NCI-H1694 treated with DMSO at 0.1 percent for 48 hours (cell line): ENCODE data around the gene YARS1.
A peak's percentile ranks its signal among the peaks of the same experiment; 100 is the strongest.

ENCODE experiments used
- DNase-seq: peaks from one replicate; lab custom pipeline; 2025; lab: John Stamatoyannopoulos, UW

Gene YARS1

DNA sequence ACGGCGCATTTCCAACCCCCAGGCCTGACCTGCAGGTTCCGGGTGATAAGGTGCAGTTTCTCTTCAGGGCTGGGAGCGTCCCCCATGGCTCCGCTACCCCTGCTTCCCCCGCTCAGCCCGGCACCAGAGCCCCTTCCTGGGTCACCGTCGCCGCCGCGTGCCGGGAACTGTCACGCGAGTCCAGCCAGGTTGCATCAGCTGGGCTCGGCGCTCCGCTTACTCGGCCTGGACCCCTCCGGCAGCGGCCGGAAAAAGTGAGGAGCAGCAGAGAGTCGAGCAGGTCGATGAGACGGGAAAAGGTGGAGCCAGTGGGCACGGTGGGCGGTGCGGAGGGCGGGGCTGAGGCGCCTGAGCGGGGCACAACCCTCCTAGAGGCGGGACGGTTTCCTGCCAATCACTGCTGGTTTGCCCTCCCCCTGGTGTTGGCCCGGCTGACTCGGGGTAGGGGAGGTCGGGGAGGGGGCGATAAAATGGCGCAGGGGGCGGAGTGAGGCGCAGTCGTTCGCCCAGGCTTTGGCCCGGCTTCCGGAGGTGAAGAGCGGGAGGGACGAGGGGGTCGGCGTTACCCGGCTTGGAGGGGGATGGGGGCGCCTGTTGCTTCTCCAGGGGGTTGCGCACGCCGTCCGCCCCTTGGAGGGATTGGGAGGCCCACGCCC, at the start of gene YARS1, which contains the start of gene S100PBP:
TSS of gene YARS1 (minus strand) at position 200 of the 656 bp plus-strand sequence. CDS start at position 86, 114 bp downstream.
TSS of gene S100PBP (plus strand) at position 495 of the 656 bp plus-strand sequence. CDS start 8,447 bp downstream, outside the sequence.
- DNase-seq = peak; percentile 94

DNA sequence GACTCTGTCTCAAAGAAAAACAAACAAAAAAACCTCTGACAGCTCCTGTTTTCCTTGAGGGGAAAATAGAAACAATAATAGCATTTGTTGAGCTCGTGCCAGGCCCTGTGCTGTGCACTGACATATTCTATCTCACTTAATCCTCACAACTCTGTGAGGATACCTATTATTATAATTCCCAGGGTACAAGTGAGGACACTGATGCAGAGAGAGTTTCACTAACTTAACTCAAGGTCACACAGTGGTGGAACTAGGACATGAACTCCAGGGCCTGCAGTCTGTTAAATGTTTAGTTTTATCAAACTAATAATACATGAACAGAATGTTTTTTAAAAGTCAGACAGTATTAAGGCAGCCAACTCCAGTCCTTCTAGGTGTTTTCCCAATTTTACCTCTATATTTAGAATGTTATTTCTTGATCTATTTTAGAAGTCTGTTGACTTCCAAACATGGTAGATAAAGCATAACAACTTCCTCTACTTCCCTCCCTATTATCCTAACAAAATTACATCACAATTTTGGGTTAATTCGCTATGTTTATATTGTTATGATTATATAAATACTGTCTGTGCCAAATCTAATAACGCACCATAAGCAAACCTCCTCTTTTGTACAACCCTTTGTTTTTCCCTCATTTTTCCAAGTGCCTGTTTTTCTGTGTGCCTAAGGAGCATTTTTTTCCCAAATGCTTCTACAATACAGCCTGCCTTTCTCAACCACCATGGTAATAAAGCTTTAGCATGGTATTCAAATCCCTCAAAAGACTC, 48.7 kb upstream of the YARS1 start:
- no peak for DNase-seq

- no peak for DNase-seq
Measured at GRCh38 chr1:32864375-32865019, 47.3 kb upstream of the YARS1 start.

GRCh38 chr1:32863881-32864245, 46.7 kb upstream of the YARS1 start:
- DNase-seq = no peak

DNA sequence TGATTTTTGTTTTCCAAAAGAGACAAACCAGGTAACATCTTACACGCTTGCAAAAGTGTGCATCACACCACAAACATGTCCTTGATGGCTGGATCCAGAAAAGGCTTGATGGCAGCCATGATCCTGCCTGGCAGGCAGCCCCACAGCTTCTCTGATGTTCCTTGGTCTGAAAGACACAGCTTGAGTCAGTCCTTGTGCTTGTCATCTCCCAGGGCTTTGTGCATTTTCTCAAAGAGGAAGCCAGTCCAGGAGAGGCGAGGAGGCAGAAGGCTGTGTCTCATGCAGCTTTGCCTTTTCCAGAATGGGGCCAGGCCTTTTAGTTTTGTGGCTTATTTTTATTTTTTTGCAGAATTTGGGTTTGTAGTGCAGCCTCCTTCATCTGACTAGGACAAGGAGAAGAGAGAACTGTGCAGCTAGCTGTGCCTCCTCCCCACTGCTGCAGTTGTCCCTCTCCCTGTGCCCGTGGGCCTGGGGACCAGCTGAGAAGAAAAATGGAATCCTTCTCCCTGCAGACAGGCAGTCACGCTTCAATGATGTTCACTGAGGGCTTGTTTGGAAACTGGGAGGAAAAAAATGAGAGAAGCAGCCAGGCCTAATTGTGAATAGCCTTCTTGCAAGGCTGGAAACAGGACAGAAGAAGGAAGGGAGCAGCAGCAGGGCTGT, 46.2 kb upstream of the YARS1 start:
- no peak for DNase-seq

DNA sequence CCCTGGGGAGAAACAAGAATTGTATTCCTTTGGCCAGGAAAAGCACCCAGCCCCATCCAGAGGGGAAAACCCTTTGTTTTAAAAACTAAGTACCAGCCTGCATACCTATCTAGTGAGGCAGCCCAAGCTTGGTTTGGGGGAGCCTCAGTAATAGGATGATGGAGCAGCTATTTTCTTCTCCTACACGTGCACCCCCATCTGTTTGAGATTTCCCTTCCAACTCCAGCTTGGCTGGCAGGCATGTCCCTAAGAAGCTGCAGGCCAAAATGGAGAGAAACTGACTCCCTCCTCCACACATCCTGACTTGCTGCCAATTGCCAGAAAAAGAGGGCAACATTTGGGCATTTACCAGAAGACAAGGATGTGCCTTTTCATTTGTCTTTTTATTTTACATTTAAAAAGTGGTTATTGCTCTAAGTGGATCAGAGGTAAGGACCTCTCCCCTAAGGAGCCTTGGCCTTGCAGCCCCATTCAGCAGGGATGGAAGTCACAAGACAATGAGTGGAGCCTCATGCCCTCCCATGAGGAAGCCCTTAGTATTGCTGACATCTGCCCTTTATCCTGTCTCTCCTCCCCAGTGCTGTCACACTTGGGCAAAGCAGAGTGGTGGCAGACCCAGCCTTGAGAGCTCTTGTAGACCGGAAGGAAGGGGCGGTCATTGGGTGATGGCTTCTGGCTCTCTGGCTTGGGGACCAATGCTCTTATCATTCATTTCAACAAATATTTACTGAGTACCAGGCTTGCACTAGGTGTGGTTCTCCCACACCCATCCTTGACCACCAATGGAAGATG, 44.9 kb upstream of the YARS1 start:
- DNase-seq = no peak

DNA sequence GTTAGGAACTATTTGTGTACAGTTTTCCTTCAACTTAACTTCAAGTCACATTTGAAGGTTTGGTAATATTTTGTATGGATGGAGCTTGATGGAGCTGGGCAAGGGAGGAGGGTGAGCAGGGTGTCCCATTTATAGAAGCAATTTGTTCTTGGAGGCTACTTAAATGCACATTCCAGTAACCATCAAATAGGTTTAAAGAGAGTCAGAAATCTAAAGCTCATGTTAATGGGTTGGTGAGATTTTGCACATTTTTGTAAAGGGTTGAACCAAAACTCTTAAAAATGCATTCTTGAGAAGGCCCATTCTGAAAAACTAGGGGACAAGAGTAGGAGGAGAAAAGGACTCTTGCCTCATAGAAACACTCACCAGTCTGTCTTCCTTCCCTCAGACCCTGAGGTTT, 43.4 kb upstream of the YARS1 start:
- no peak for DNase-seq

DNA sequence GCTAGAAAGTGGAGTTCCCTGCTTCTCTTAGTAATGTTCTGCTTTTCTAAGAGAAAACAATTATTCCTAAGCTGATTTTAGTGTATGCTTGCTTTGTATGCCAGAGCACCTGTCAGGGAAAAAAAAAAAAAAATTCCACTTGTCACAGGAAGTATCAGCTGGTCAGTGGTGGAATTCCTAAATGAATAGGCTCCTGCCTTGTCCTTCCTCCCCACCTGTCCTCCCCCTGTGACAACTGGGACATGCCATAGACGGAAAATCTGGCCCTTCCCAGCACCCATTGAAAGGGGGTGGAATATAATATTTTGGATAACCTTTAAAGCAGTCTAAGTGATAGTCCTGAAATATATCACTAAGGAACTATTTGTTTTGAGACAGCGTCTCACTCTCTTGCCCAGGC, 42.8 kb upstream of the YARS1 start:
- no peak for DNase-seq

GRCh38 chr1:32858791-32859190, 41.6 kb upstream of the YARS1 start:
- no peak for DNase-seq

DNA sequence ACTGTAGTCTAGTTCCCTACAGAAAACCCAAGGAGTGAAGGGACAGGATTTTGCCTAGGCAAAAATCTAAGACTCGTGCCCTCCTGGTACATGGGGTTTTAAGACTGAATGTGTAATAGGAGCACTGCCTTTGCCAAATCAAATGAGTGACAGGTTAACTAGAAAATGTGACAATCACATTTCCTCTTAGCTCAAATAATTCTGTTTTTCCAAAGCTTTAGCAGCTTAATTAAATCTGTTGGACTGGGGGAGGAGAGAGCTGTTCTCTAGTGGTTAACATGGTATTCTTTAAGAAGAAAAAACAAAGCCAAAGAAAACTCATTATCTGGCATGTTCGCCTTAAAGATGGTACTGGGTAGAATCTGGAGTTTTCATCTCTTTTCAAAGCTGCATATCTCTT, 41.0 kb upstream of the YARS1 start:
- no peak for DNase-seq

DNA sequence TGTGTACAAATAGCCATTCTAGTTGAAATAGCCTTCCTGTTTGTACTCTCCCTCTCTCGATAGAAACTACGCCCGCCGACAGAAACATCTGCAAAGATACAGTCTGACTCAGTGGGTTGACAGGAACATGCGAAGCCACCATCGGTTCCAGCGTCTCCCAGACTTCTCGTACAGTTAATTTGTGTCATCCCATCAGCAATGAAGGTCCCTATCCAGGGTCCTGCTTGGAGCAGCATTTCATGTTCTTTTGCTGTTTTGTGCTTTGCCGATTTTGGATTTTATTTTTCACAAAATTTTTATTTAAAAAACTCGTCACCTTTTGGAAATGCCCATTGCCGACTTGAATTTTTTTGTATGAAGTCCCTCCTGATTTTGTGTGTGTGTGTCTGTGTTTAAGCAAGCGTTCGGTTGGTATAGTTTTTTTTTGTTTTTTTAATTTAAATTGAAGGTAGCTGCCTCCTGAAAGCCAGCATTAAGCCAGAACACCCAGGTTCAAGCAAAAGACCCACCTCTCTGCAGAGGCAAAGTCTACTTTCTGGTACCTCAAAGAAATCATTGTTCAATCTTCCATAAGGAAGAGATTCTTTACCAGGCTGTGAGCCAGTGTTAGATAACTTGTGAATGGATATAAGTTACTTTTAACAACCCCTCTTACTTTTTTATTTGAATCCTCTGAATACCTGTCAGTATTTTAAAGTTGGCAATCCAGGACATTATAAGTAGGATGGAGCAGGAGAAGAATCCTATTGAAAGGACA, 38.9 kb upstream of the YARS1 start:
- no peak for DNase-seq

DNA sequence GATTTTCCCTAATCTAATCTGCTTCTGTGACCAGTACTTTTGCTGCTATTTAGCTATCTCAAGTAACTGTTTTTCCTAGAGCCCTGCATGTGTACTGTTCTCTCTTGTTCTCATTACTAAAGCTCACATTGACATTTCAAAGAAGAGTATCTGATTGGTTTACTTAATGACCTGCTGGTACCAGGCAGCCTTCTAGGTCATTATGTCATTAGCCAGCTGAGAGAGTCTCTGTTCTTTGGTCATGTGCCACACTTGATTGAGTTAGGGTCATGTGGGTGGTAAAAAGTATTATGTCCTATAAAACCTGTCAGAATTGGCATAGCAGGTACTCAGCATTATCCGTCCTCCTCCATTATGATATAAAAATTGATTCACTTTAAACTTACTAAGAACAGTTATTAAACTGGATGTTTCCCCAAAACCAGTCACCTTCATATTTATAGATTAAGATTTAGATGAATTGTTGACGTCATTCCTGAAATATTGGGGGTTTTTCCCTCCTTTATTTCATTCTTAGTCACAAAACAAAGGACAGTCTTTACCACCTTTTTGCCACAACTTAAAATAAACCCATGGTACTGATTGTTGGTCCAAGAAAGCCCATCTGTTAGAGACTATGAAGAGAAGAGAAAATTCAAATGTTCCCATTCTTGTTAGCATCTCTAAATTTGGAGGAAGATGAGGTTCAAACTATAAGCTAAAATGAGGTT, 31.4 kb upstream of the YARS1 start:
- no peak for DNase-seq

- DNase-seq = no peak
Measured at GRCh38 chr1:32831878-32832277, 14.7 kb upstream of the YARS1 start.

DNA sequence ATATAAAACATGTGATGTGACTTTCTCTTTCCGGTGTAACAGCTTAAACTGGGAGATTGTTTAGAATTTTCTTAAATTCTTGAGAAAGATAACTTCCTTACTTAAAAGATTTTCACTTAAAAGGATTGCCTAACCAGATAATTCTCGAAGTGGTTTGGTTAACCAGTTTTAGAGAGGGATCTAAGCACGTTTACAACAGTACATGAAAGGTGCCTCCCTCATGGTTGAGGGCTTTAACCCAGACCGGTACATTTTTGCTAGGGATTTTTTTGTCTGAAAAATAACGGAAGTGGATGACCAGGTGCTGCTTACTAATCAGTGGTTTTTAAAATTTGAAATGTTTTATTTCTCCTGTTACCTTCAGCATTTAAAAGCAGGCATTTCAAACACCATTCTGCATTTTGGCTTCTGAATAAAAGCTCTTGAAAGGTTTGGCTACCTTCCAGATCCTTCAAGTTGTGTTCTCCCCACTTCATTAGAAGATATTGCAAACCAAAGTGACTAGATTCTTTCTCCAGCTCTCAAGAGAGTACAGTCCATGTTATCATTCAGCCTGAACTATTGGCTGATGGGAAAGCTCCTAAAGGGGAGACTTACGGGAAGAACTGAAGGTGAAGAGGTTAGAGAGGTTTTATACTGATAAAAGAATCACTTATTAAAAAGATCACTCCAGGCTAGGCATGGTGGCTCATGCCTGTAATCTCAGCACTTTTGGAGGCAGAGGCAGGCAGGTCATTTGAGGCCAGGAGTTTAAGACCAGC, 13.1 kb upstream of the YARS1 start:
- DNase-seq = no peak

GRCh38 chr1:32828341-32828740, 11.2 kb upstream of the YARS1 start:
- peak; percentile 66 for DNase-seq

GRCh38 chr1:32825181-32825580, 8.0 kb upstream of the YARS1 start:
- DNase-seq = no peak

- no peak for DNase-seq
Measured at GRCh38 chr1:32818804-32819541, 1.8 kb upstream of the YARS1 start.

- peak; percentile 26 for DNase-seq
Measured at GRCh38 chr1:32817815-32818786, 943 bp upstream of the YARS1 start.
